AG09309 (cell line): Measurements from ENCODE around the gene LRP2BP.

Source experiments
- DNase-seq: peaks from one replicate; pipeline ENCODE4 v3.0.0-alpha.2; 2010; ENCODE audit warnings: low read depth
- H3K4me3 ChIP-seq: 2 replicates; pipeline ENCODE4 v1.5.1; 2011; ENCODE audit warnings: mild to moderate bottlenecking, low read depth, low read length, moderate library complexity; ENCODE audit not compliant: control insufficient read depth
- CTCF ChIP-seq: IDR thresholded peaks from 2 replicates; pipeline ENCODE4 v1.5.1; 2011; ENCODE audit warnings: mild to moderate bottlenecking, low read depth, low read length, inconsistent platforms; ENCODE audit not compliant: insufficient read depth, control insufficient read depth; ENCODE audit errors: missing control alignments

The LRP2BP gene

GRCh38 chr4:185395238-185395955 is at the start of gene LRP2BP:
Gene LRP2BP (minus strand): TSS chr4:185395924. CDS start chr4:185378186, 17,738 bp downstream.
- peak within 1 kb of the TSS; percentile 61 for H3K4me3 ChIP-seq
- no peak for TF ChIP-seq CTCF
- DNase-seq: peak; percentile 79

- DNase-seq: no peak
- no peak overlapping the region for H3K4me3 ChIP-seq
- TF ChIP-seq CTCF: no peak
Observed at GRCh38 chr4:185445209-185445608, 49.5 kb upstream of the LRP2BP start.

- no peak for DNase-seq
- no peak for TF ChIP-seq CTCF
- H3K4me3 ChIP-seq: no peak overlapping the region
Observed at GRCh38 chr4:185441479-185441878, 45.8 kb upstream of the LRP2BP start.

GRCh38 chr4:185437809-185438208 is 42.1 kb upstream of the LRP2BP start:
- no peak overlapping the region for H3K4me3 ChIP-seq
- no peak for TF ChIP-seq CTCF
- DNase-seq: no peak

GRCh38 chr4:185435466-185435865 is 39.7 kb upstream of the LRP2BP start:
- H3K4me3 ChIP-seq: no peak overlapping the region

GRCh38 chr4:185429660-185430059 is 33.9 kb upstream of the LRP2BP start:
- DNase-seq: no peak
- H3K4me3 ChIP-seq: no peak overlapping the region
- no peak for TF ChIP-seq CTCF

More at GRCh38 chr4:185435466-185435865, 39.7 kb upstream of the LRP2BP start:
- TF ChIP-seq CTCF: no peak
- DNase-seq: no peak
